GM23338 (cell line): Measurements from ENCODE around the gene STK11IP. TPM values are rescaled to one million over a fixed set of nuclear protein-coding genes. Genes with fewer than 3 reads are reported as not detected.

Experiments used
- ATAC-seq: fragments of 200-7000 bp; cut with Tn5 transposase; 3 replicates; pipeline ENCODE4 v1.9.1; 2020
- DNase-seq: peaks from one replicate; pipeline ENCODE4 v3.0.0-alpha.2; 2015; ENCODE audit warnings: low spot score
- H2AFZ ChIP-seq: fragments of 200-600 bp; sonication (generic); 2 replicates; pipeline ENCODE4 v1.8.0; 2016; ENCODE audit warnings: antibody characterized with exemption, mild to moderate bottlenecking, moderate library complexity
- H3F3A ChIP-seq: fragments of 200-600 bp; sonication (generic); replicated peaks from 2 replicates; pipeline ENCODE4 v1.8.0; 2017; ENCODE audit warnings: antibody characterized with exemption, mixed run types, low read depth
- H3K27ac ChIP-seq: fragments of 200-600 bp; sonication (generic); 2 replicates; pipeline ENCODE4 v1.6.1; 2016; ENCODE audit warnings: low read depth
- H3K27me3 ChIP-seq: fragments of 200-600 bp; sonication (generic); 2 replicates; pipeline ENCODE4 v1.8.0; 2016; ENCODE audit warnings: mild to moderate bottlenecking, mixed run types, moderate library complexity; ENCODE audit not compliant: insufficient read depth
- H3K36me3 ChIP-seq: fragments of 200-600 bp; sonication (generic); 2 replicates; pipeline ENCODE4 v1.8.0; 2016; ENCODE audit warnings: mild to moderate bottlenecking; ENCODE audit not compliant: insufficient read depth
- H3K4me1 ChIP-seq: fragments of 200-600 bp; sonication (generic); 2 replicates; pipeline ENCODE4 v1.8.0; 2016; ENCODE audit warnings: mild to moderate bottlenecking, moderate library complexity; ENCODE audit not compliant: insufficient read depth
- H3K4me2 ChIP-seq: fragments of 200-600 bp; sonication (generic); 2 replicates; pipeline ENCODE4 v1.7.1; 2017; ENCODE audit warnings: mixed run types
- H3K4me3 ChIP-seq: fragments of 200-600 bp; sonication (generic); 2 replicates; pipeline ENCODE4 v1.6.1; 2016; ENCODE audit warnings: mixed run types
- H3K79me2 ChIP-seq: fragments of 200-600 bp; sonication (generic); replicated peaks from 2 replicates; pipeline ENCODE4 v1.8.0; 2017; ENCODE audit warnings: mild to moderate bottlenecking; ENCODE audit not compliant: insufficient read depth
- H3K9me2 ChIP-seq: fragments of 200-600 bp; sonication (generic); 2 replicates; pipeline ENCODE4 v1.8.0; 2017; ENCODE audit not compliant: insufficient read depth
- H4K20me1 ChIP-seq: fragments of 200-600 bp; sonication (generic); replicated peaks from 2 replicates; pipeline ENCODE4 v1.8.0; 2017; ENCODE audit warnings: mild to moderate bottlenecking; ENCODE audit not compliant: insufficient read depth
- H3K27ac Mint-ChIP-seq: 2 replicates; pipeline ENCODE4 v1.8.0; 2020; ENCODE audit warnings: inconsistent platforms, mild to moderate bottlenecking, moderate library complexity, mixed read lengths
- H3K27me3 Mint-ChIP-seq: 3 replicates; pipeline ENCODE4 v1.8.0; 2022; ENCODE audit warnings: low read depth, mild to moderate bottlenecking, moderate library complexity, mixed read lengths, inconsistent platforms; ENCODE audit not compliant: insufficient read depth, poor library complexity
- H3K36me3 Mint-ChIP-seq: 3 replicates; pipeline ENCODE4 v1.8.0; 2021; ENCODE audit warnings: low read depth, mild to moderate bottlenecking, inconsistent platforms, moderate library complexity, mixed read lengths
- H3K4me1 Mint-ChIP-seq: 3 replicates; pipeline ENCODE4 v1.8.0; 2020; ENCODE audit warnings: mild to moderate bottlenecking, inconsistent platforms, mixed read lengths
- H3K4me3 Mint-ChIP-seq: 3 replicates; pipeline ENCODE4 v1.8.0; 2021; ENCODE audit warnings: moderate library complexity, mild to moderate bottlenecking, inconsistent platforms, mixed read lengths
- H3K9me3 Mint-ChIP-seq: 3 replicates; pipeline ENCODE4 v1.8.0; 2020; ENCODE audit warnings: moderate library complexity, mild to moderate bottlenecking, inconsistent platforms, mixed read lengths
- CREB1 ChIP-seq: fragments of 250-450 bp; sonication (Bioruptor Pico); IDR thresholded peaks from 2 replicates; pipeline ENCODE4 v1.5.0; 2020; ENCODE audit warnings: low read depth, mild to moderate bottlenecking, moderate library complexity
- CTCF ChIP-seq, 2 experiments: fragments of 200-600 bp in 1 of 2; sonication (generic) in 1 of 2; conservative IDR thresholded peaks; 2 replicates each; pipeline versions ENCODE4 v1.5.1 to v1.6.1; 2016 to 2017; ENCODE audit warnings: antibody characterized with exemption in 2 of 2, low read depth in 2 of 2, mild to moderate bottlenecking in 2 of 2, moderate library complexity in 1 of 2
- EZH2phosphoT487 ChIP-seq: fragments of 200-600 bp; sonication (generic); IDR thresholded peaks from one replicate; pipeline ENCODE4 v1.8.1; 2018; ENCODE audit warnings: antibody characterized with exemption; ENCODE audit not compliant: unreplicated experiment
- JUNB ChIP-seq: IDR thresholded peaks from one replicate; pipeline ENCODE4 v1.6.1; 2016; ENCODE audit warnings: antibody characterized with exemption; ENCODE audit not compliant: unreplicated experiment
- POLR2AphosphoS5 ChIP-seq: IDR thresholded peaks from 2 replicates; pipeline ENCODE4 v1.6.1; 2016; ENCODE audit warnings: antibody characterized with exemption, low read depth
- STAT1 ChIP-seq: IDR thresholded peaks from one replicate; pipeline ENCODE4 v1.6.1; 2016; ENCODE audit warnings: antibody characterized with exemption; ENCODE audit not compliant: unreplicated experiment
- ZNF114 ChIP-seq: fragments of 250-450 bp; sonication (Bioruptor Pico); IDR thresholded peaks from 2 replicates; pipeline ENCODE4 v1.5.0; 2020; ENCODE audit warnings: mild to moderate bottlenecking, moderate library complexity
- ZNF331 ChIP-seq: fragments of 250-450 bp; sonication (Bioruptor Pico); IDR thresholded peaks from 2 replicates; pipeline ENCODE4 v1.5.0; 2020; ENCODE audit warnings: low read depth, mild to moderate bottlenecking, moderate library complexity
- polyA plus RNA-seq: library from polyadenylated mRNA; unstranded; fragments of >200 nt; fragmentation: Nextera tagmentation; extraction: Ambion mirVana; gene quantifications from 2 replicates; pipeline ENCODE4 v1.2.1, GENCODE V29; 2016
- total RNA-seq: library from RNA; depleted of rRNA; stranded (reverse); fragments of >200 nt; shearing (Covaris generic); gene quantifications from 2 replicates; pipeline ENCODE4 v1.2.3, GENCODE V29; 2014

STK11IP gene
- total and polyA plus RNA-seq, 2 experiments from 2014 or later, result 16.6 to 28.1 TPM

- Histone ChIP-seq H3F3A (peaks cover 4% of the 10 kb centered on the region; the same call in 1 of the 2 replicates), H3K27me3 (no peaks in the 10 kb centered on the region), H3K79me2 (no peaks in the 10 kb centered on the region), H3K27ac (no peak overlapping the region), H3K4me1 (peaks cover 37% of the 10 kb centered on the region), H4K20me1 (no peaks in the 10 kb centered on the region), H2AFZ (peak overlapping the region; percentile 94), H3K9me2 (0 out of 2 replicates have a peak, but pooled peaks cover 4% of the 10 kb centered on the region), H3K36me3 (no peaks in the 10 kb centered on the region), H3K4me2 (peak overlapping the region; percentile 72), H3K4me3 (peak overlapping the region; percentile 33; the same call in 1 of the 2 replicates)
- TF ChIP-seq POLR2AphosphoS5 (peak; percentile 40; the same call in 1 of the 2 replicates), EZH2phosphoT487 (no peak), CREB1 (peak; percentile 57; the same call in 1 of the 2 replicates), CTCF (conservative IDR thresholded peaks at IDR 0.05; ENCODE audit: low read depth in 2 of 2) (no peak)
- Mint-ChIP-seq H3K27ac (peak overlapping the region; percentile 30), H3K4me3 (peak overlapping the region; percentile 52), H3K4me1 (peaks cover 47% of the 10 kb centered on the region), H3K36me3 (no peaks in the 10 kb centered on the region; the same call in 2 of the 3 replicates), H3K27me3 (peaks cover 15% of the 10 kb centered on the region), H3K9me3 (no peaks in the 10 kb centered on the region)
- peak; percentile 84 for DNase-seq
- peak; percentile 82 for ATAC-seq
These were observed 20.9 kb upstream of the STK11IP start for GRCh38 chr2:219576505-219577388.

- Histone ChIP-seq H3F3A (0 out of 2 replicates have a peak, but pooled peaks cover 4% of the 10 kb centered on the region), H3K4me1 (peaks cover 28% of the 10 kb centered on the region), H3K27ac (no peak overlapping the region), H3K4me2 (no peak overlapping the region), H3K9me2 (0 out of 2 replicates have a peak, but pooled peaks cover 4% of the 10 kb centered on the region), H3K4me3 (no peak overlapping the region), H2AFZ (peak overlapping the region; percentile 83), H3K36me3 (no peaks in the 10 kb centered on the region), H4K20me1 (no peaks in the 10 kb centered on the region), H3K27me3 (no peaks in the 10 kb centered on the region), H3K79me2 (no peaks in the 10 kb centered on the region)
- ATAC-seq, result no peak
- no peak for DNase-seq
- no peaks in the 10 kb centered on the region for H3K9me3 Mint-ChIP-seq
- no peak overlapping the region for H3K27ac Mint-ChIP-seq
- no peaks in the 10 kb centered on the region; the same call in 2 of the 3 replicates for H3K36me3 Mint-ChIP-seq
- peaks cover 13% of the 10 kb centered on the region for H3K27me3 Mint-ChIP-seq
- no peak overlapping the region for H3K4me3 Mint-ChIP-seq
- peaks cover 38% of the 10 kb centered on the region for H3K4me1 Mint-ChIP-seq
- TF ChIP-seq ZNF114 (CRISPR knock-in tag) (no peak), ZNF331 (no peak), STAT1 (no peak), CTCF (conservative IDR thresholded peaks at IDR 0.05; ENCODE audit: low read depth in 2 of 2) (no peak), JUNB (no peak)
These were observed 18.6 kb upstream of the STK11IP start for GRCh38 chr2:219578811-219579613.
